Nephron progenitor cell (in vitro differentiated cells): Measurements from ENCODE around the gene ZBTB7B.

Source experiments
- DNase-seq: peaks from one replicate; pipeline ENCODE4 v3.0.0; 2021
- H3K27ac Mint-ChIP-seq: 2 replicates; pipeline ENCODE4 v1.8.0; 2021; ENCODE audit warnings: mild to moderate bottlenecking, moderate library complexity, mixed read lengths
- H3K27me3 Mint-ChIP-seq: 2 replicates; pipeline ENCODE4 v1.8.0; 2021; ENCODE audit warnings: mild to moderate bottlenecking, low read depth, mixed read lengths; ENCODE audit not compliant: poor library complexity
- H3K36me3 Mint-ChIP-seq: 2 replicates; pipeline ENCODE4 v1.8.0; 2021; ENCODE audit warnings: low read depth, mixed read lengths
- H3K4me1 Mint-ChIP-seq: 2 replicates; pipeline ENCODE4 v1.8.0; 2021; ENCODE audit warnings: mixed read lengths
- H3K4me3 Mint-ChIP-seq: 2 replicates; pipeline ENCODE4 v1.8.0; 2021; ENCODE audit warnings: mild to moderate bottlenecking, moderate library complexity, mixed read lengths
- H3K9me3 Mint-ChIP-seq: 2 replicates; pipeline ENCODE4 v1.8.0; 2021; ENCODE audit warnings: mild to moderate bottlenecking, moderate library complexity, mixed read lengths
- TF ChIP-seq, protein P1 (sequence below): fragments of 200-600 bp; sonication (generic); IDR thresholded peaks from 2 replicates; pipeline ENCODE4 v1.5.0; 2021; ENCODE audit warnings: antibody characterized with exemption

Gene ZBTB7B

GRCh38 chr1:154970631-154971340, 31.8 kb upstream of the ZBTB7B start, which contains the start of gene SHC1:
Gene SHC1, minus strand, starts transcription at chr1:154970747. Its CDS starts 221 bp downstream, at chr1:154970526.
- peaks cover 52% of the 10 kb centered on the region for H3K4me1 Mint-ChIP-seq
- H3K27ac Mint-ChIP-seq = peak within 1 kb of the TSS; percentile 95
- DNase-seq = peak; percentile 91
- peaks cover 21% of the 10 kb centered on the region for H3K36me3 Mint-ChIP-seq
- TF ChIP-seq, protein P1, sequence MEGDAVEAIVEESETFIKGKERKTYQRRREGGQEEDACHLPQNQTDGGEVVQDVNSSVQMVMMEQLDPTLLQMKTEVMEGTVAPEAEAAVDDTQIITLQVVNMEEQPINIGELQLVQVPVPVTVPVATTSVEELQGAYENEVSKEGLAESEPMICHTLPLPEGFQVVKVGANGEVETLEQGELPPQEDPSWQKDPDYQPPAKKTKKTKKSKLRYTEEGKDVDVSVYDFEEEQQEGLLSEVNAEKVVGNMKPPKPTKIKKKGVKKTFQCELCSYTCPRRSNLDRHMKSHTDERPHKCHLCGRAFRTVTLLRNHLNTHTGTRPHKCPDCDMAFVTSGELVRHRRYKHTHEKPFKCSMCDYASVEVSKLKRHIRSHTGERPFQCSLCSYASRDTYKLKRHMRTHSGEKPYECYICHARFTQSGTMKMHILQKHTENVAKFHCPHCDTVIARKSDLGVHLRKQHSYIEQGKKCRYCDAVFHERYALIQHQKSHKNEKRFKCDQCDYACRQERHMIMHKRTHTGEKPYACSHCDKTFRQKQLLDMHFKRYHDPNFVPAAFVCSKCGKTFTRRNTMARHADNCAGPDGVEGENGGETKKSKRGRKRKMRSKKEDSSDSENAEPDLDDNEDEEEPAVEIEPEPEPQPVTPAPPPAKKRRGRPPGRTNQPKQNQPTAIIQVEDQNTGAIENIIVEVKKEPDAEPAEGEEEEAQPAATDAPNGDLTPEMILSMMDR = no peak
- peak within 1 kb of the TSS; percentile 88 for H3K4me3 Mint-ChIP-seq
- no peaks in the 10 kb centered on the region for H3K9me3 Mint-ChIP-seq
- H3K27me3 Mint-ChIP-seq = no peaks in the 10 kb centered on the region

DNA sequence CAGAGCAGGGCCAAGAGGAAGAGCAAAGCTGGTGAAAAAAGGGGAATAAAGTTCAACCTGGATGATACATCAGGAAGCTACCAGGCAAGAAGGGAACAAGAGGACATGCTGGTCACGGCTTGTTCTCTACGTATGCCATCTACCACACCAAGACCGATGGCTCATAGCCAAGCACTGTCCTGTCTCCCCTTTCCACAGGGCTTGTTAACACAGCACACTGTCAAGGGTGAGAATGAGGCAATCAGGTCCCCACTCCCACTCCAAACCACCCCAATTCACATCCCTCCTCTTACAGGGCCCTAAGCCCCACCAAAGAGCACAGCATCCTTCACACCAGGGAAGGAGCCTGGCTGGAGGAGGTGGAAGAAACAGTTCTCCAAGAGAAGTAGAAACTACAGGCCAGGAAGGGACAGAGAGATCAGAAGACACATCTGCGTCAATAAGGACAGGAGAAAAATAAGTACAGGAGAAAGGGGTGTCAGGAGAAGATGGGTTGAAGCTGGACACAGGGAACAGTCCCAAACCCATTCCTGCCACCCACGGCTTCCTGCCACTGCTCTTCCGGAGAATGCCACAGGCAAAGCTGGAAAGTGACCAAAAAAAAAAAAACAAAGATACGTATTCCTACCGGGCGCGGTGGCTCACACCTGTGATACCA, 31.1 kb upstream of the ZBTB7B start:
- Mint-ChIP-seq H3K9me3 (no peaks in the 10 kb centered on the region), H3K36me3 (peaks cover 20% of the 10 kb centered on the region), H3K27me3 (no peaks in the 10 kb centered on the region), H3K27ac (peak overlapping the region; percentile 95), H3K4me1 (peaks cover 52% of the 10 kb centered on the region), H3K4me3 (peak overlapping the region; percentile 88)
- TF ChIP-seq, protein P1 = no peak
- no peak for DNase-seq

- no peak for DNase-seq
- Mint-ChIP-seq H3K27me3 (no peaks in the 10 kb centered on the region), H3K9me3 (no peaks in the 10 kb centered on the region), H3K36me3 (peaks cover 13% of the 10 kb centered on the region), H3K4me1 (peaks cover 50% of the 10 kb centered on the region), H3K4me3 (no peak overlapping the region), H3K27ac (no peak overlapping the region)
- TF ChIP-seq, protein P1 = no peak
Observed at GRCh38 chr1:154972213-154972516, 30.4 kb upstream of the ZBTB7B start.

- H3K4me1 Mint-ChIP-seq = peaks cover 47% of the 10 kb centered on the region
- DNase-seq = peak; percentile 61
- H3K36me3 Mint-ChIP-seq = peaks cover 11% of the 10 kb centered on the region
- TF ChIP-seq, protein P1 = no peak
- no peak overlapping the region for H3K27ac Mint-ChIP-seq
- no peaks in the 10 kb centered on the region for H3K27me3 Mint-ChIP-seq
- H3K9me3 Mint-ChIP-seq = no peaks in the 10 kb centered on the region
- H3K4me3 Mint-ChIP-seq = no peak overlapping the region
Observed at GRCh38 chr1:154972517-154973343, 29.9 kb upstream of the ZBTB7B start.

- TF ChIP-seq, protein P1 = no peak
- peaks cover 39% of the 10 kb centered on the region for H3K4me1 Mint-ChIP-seq
- no peak overlapping the region for H3K4me3 Mint-ChIP-seq
- peak; percentile 97 for DNase-seq
- no peaks in the 10 kb centered on the region for H3K27me3 Mint-ChIP-seq
- H3K9me3 Mint-ChIP-seq = no peaks in the 10 kb centered on the region
- peaks cover 8% of the 10 kb centered on the region for H3K36me3 Mint-ChIP-seq
- H3K27ac Mint-ChIP-seq = no peak overlapping the region
Observed at GRCh38 chr1:154973344-154974101, 29.1 kb upstream of the ZBTB7B start.
